DND-41 (cell line): Measurements from ENCODE around the gene CRTAP.

ENCODE experiments used
- ATAC-seq: fragments of 200-7000 bp; cut with Tn5 transposase; 3 replicates; pipeline ENCODE4 v1.9.1; 2021; ENCODE audit warnings: low read depth; ENCODE audit not compliant: insufficient read depth
- DNase-seq: peaks from one replicate; pipeline ENCODE4 v3.0.0-alpha.2; 2020
- H2AFZ ChIP-seq: 2 replicates; pipeline ENCODE4 v1.6.0; 2012; ENCODE audit warnings: low read depth, low read length
- H3K27ac ChIP-seq: 2 replicates; pipeline ENCODE4 v1.5.1; 2012; ENCODE audit warnings: low read length, inconsistent platforms
- H3K27me3 ChIP-seq: fragments of 200-600 bp; sonication (generic); 2 replicates; pipeline ENCODE4 v1.6.0; 2012; ENCODE audit warnings: low read length, mild to moderate bottlenecking, inconsistent platforms; ENCODE audit not compliant: insufficient read depth, poor library complexity
- H3K36me3 ChIP-seq: 2 replicates; pipeline ENCODE4 v1.5.1; 2012; ENCODE audit warnings: low read length, inconsistent platforms; ENCODE audit not compliant: insufficient read depth
- H3K4me1 ChIP-seq: 2 replicates; pipeline ENCODE4 v1.5.1; 2012; ENCODE audit warnings: mild to moderate bottlenecking, low read length; ENCODE audit not compliant: insufficient read depth
- H3K4me2 ChIP-seq: 2 replicates; pipeline ENCODE4 v1.6.0; 2012; ENCODE audit warnings: mild to moderate bottlenecking, moderate library complexity, low read length, inconsistent platforms; ENCODE audit not compliant: insufficient read depth
- H3K4me3 ChIP-seq, 2 experiments: fragments of 200-600 bp in 1 of 2; shearing (Covaris generic) in 1 of 2; 2 replicates each; pipeline ENCODE4 v1.5.1; 2012 to 2016; ENCODE audit warnings: inconsistent platforms in 2 of 2, low read length in 2 of 2, mild to moderate bottlenecking in 2 of 2, low read depth in 1 of 2, moderate library complexity in 1 of 2
- H3K79me2 ChIP-seq: 2 replicates; pipeline ENCODE4 v1.6.0; 2012; ENCODE audit warnings: low read length, inconsistent platforms; ENCODE audit not compliant: insufficient read depth
- H3K9ac ChIP-seq: 2 replicates; pipeline ENCODE4 v1.6.0; 2012; ENCODE audit warnings: low read depth, mild to moderate bottlenecking, inconsistent platforms, low read length, moderate library complexity
- H3K9me3 ChIP-seq: 2 replicates; pipeline ENCODE4 v1.5.1; 2012; ENCODE audit warnings: low read length, moderate library complexity, mild to moderate bottlenecking, inconsistent platforms; ENCODE audit not compliant: insufficient read depth, severe bottlenecking
- H4K20me1 ChIP-seq: 2 replicates; pipeline ENCODE4 v1.6.0; 2012; ENCODE audit warnings: low read length; ENCODE audit not compliant: insufficient read depth
- EZH2 ChIP-seq: IDR thresholded peaks from 3 replicates; pipeline ENCODE4 v1.6.1; 2012; ENCODE audit warnings: borderline replicate concordance, low read depth, mild to moderate bottlenecking, moderate library complexity, low read length, inconsistent platforms; ENCODE audit not compliant: severe bottlenecking
- TF ChIP-seq, protein P1 (sequence below): IDR thresholded peaks from 2 replicates; pipeline ENCODE4 v1.5.1; 2012; ENCODE audit warnings: borderline replicate concordance, low read length, moderate library complexity, mild to moderate bottlenecking; ENCODE audit not compliant: poor library complexity, severe bottlenecking; ENCODE audit errors: extremely low read depth

Gene CRTAP

GRCh38 chr3:33139996-33140395 is 26.2 kb downstream of the CRTAP start:
- H3K9ac ChIP-seq: no peak overlapping the region
- H3K9me3 ChIP-seq: no peaks in the 10 kb centered on the region
- ATAC-seq: no peak
- H3K36me3 ChIP-seq: peaks cover 81% of the 10 kb centered on the region
- H3K4me3 ChIP-seq: no peak overlapping the region
- TF ChIP-seq, protein P1, sequence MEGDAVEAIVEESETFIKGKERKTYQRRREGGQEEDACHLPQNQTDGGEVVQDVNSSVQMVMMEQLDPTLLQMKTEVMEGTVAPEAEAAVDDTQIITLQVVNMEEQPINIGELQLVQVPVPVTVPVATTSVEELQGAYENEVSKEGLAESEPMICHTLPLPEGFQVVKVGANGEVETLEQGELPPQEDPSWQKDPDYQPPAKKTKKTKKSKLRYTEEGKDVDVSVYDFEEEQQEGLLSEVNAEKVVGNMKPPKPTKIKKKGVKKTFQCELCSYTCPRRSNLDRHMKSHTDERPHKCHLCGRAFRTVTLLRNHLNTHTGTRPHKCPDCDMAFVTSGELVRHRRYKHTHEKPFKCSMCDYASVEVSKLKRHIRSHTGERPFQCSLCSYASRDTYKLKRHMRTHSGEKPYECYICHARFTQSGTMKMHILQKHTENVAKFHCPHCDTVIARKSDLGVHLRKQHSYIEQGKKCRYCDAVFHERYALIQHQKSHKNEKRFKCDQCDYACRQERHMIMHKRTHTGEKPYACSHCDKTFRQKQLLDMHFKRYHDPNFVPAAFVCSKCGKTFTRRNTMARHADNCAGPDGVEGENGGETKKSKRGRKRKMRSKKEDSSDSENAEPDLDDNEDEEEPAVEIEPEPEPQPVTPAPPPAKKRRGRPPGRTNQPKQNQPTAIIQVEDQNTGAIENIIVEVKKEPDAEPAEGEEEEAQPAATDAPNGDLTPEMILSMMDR: no peak
- no peak for TF ChIP-seq EZH2
- DNase-seq: no peak
- H3K4me1 ChIP-seq: no peaks in the 10 kb centered on the region
- no peaks in the 10 kb centered on the region for H3K79me2 ChIP-seq
- no peak overlapping the region for H3K4me2 ChIP-seq
- no peaks in the 10 kb centered on the region for H3K27me3 ChIP-seq
- H4K20me1 ChIP-seq: no peaks in the 10 kb centered on the region
- no peak overlapping the region for H3K27ac ChIP-seq
- no peak overlapping the region for H2AFZ ChIP-seq

DNA sequence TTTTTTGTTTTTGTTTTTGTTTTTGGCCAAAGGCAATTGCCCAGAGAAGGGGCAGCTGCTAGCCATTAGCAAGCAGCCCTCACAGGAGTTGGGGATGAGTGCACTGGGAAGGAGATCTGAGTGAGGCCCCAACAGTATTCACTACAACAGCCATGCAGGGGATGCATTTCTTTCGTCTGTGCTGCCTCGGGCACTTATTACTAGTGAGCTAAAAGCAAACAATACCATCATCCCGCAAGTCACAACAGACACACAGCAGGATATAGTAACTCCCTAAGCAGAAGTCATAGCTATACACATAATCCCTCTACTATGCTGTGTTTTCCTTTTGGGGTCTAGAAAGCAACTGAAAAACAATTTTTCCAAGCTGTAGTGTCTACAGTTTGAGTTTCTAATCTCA is 27.2 kb downstream of the CRTAP start:
- H3K79me2 ChIP-seq: no peaks in the 10 kb centered on the region
- no peak overlapping the region for H3K9ac ChIP-seq
- no peak overlapping the region for H3K27ac ChIP-seq
- H3K4me2 ChIP-seq: no peak overlapping the region
- TF ChIP-seq, protein P1: no peak
- TF ChIP-seq EZH2: no peak
- no peaks in the 10 kb centered on the region for H4K20me1 ChIP-seq
- peaks cover 80% of the 10 kb centered on the region for H3K36me3 ChIP-seq
- H3K4me1 ChIP-seq: no peaks in the 10 kb centered on the region
- H2AFZ ChIP-seq: no peak overlapping the region
- DNase-seq (no peak), ATAC-seq (no peak)
- H3K27me3 ChIP-seq: no peaks in the 10 kb centered on the region
- H3K4me3 ChIP-seq: no peak overlapping the region
- H3K9me3 ChIP-seq: no peaks in the 10 kb centered on the region

DNA sequence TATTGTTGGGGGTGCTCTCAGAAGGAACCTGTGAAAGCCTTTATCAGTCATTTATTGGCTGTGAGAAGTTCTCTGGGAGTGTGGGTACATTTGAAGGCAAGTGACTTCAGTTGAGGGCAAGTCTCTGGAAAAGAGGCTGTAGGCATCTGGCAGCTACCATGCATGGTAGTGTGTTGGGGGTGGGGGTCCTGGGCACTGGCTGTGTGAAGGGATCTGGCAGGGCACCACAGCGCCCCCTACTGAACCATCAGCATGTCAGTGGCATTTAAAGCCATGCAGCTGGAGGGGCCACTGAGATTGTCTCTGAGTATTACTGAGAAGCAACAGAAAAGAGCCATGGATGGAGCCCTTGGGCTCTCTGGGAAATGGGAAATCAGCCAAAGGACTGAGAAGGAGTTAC is 30.6 kb downstream of the CRTAP start:
- Histone ChIP-seq H3K36me3 (peaks cover 58% of the 10 kb centered on the region), H3K4me2 (no peak overlapping the region), H3K9ac (no peak overlapping the region), H3K4me1 (no peaks in the 10 kb centered on the region), H3K9me3 (no peaks in the 10 kb centered on the region), H2AFZ (no peak overlapping the region), H4K20me1 (no peaks in the 10 kb centered on the region), H3K79me2 (no peaks in the 10 kb centered on the region), H3K27me3 (no peaks in the 10 kb centered on the region), H3K4me3 (no peak overlapping the region), H3K27ac (no peak overlapping the region)
- ATAC-seq: peak; percentile 49; the same call in 2 of the 3 replicates
- TF ChIP-seq, protein P1: peak; percentile 60
- TF ChIP-seq EZH2: no peak
- DNase-seq: peak; percentile 35

DNA sequence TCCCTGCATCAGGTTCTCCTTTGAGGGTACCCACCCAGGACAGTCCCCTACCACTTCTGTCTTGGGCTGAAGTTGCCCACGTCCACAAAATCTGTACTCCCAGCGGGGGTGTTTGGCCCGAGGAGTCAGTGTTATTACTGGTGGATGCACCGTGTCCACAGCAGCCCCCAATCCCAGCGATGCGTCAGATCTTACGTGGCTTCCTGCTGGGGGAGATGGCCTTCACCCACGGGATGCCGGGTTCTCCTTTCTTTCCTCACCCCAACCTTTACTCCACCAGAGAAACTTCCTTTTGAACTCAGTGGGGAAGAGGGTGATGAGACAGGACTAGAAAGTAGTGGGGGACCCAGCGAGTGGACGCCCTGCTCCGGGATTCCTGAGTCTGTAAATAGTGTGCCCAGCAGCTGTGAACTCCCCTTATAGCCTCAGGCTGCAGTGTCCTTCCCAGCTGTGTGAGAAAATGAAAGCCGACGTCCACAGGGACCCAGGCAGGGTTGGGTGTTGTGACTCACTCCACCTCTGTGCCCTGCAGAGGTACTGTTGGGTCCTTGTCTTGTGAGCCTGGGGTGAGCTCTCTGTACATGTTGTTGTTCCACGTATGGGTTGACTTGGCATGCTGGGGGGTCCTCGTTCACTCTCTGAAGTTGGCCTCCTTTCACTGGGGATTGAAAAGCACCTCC is 31.5 kb downstream of the CRTAP start:
- TF ChIP-seq, protein P1: no peak
- no peak for TF ChIP-seq EZH2
- Histone ChIP-seq H3K4me3 (no peak overlapping the region), H3K27ac (no peak overlapping the region), H3K4me1 (no peaks in the 10 kb centered on the region), H3K27me3 (no peaks in the 10 kb centered on the region), H2AFZ (no peak overlapping the region), H3K4me2 (no peak overlapping the region), H3K79me2 (no peaks in the 10 kb centered on the region), H3K36me3 (peaks cover 54% of the 10 kb centered on the region), H3K9me3 (no peaks in the 10 kb centered on the region), H4K20me1 (no peaks in the 10 kb centered on the region), H3K9ac (no peak overlapping the region)
- no peak for DNase-seq
- ATAC-seq: no peak
